HG03196 (cell line): ENCODE data around the gene RASGEF1B.

Source experiments
- ATAC-seq: cut with Tn5 transposase; IDR thresholded peaks from one replicate; pipeline ENCODE4 v1.9.1; 2021; ENCODE audit not compliant: unreplicated experiment

Gene RASGEF1B

GRCh38 chr4:81471588-81472280, at the start of gene RASGEF1B:
TSS of gene RASGEF1B (minus strand) at chr4:81471907. CDS start at chr4:81459508, 12,399 bp downstream.
- peak; percentile 94 for ATAC-seq

GRCh38 chr4:81519856-81520255, 48.1 kb upstream of the RASGEF1B start:
- ATAC-seq: no peak

- no peak for ATAC-seq
Measured at GRCh38 chr4:81519427-81519773, 47.7 kb upstream of the RASGEF1B start.

DNA sequence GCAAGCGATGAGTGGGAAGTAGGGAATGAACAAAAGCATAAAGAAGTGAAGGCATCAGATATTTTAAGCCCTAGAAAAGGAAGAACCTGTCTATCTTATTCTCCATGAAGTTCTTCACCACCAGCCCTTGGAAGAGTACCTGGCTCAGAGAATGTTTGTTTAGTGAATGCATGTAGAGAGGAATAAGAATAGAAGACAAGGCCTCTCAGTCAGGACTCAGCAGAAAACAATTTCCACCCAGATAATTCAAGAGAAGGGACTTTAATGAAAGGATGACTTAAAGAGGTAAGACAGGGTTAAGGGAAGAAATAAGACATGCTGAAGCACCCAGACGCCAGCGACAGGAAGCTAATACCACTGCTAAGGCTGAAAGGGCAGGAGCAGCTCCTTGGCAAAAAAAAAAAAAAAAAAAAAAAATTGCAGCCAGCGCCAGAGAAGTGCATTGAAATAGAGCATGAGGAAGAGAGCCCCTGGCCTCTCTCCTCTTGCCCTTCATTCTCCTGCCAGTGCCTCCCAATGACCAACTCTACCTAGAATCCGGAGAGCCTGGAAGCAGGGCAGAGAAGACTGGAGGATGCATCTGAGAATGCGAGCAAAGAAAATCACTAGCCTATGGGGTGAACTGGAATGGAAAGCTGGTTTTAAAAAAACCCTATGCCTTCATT, 47.2 kb upstream of the RASGEF1B start:
- ATAC-seq: no peak

GRCh38 chr4:81516241-81516640, 44.5 kb upstream of the RASGEF1B start:
- ATAC-seq: no peak

DNA sequence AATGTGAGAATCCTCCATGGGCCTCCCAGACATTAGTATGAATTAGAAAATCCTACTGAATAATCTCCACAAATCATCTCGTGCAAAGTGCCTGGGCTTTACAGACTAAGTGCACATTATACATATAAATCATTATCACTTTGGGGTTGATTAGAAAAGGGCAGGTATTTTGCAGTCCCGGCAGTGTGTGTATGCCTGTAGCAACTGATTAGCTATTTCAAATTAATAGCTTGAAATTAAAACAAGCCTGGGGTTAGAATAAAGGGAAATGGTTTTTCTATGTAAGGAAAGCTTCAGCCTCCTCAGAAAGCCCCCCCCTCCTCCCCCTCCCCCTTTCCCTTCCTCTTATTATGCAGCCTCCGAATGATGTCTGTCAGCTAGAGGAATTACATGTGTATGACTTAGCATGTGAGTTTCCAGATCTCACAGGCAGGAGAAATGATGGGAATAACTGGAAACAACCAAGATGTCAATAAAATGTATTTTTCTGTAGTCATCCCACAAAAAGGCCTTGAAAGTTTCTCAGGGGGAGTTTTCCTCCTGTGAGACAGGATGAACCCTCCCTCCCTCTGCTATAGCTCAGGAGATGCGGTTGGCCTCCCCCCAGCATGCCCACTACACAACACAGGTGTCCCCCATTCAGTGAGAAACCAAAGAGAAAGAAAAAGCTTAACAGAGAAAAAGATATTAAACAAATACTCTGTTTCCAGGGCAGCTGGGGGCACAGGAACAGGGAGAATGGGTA, 41.2 kb upstream of the RASGEF1B start:
- ATAC-seq: no peak

GRCh38 chr4:81512001-81512756, 40.5 kb upstream of the RASGEF1B start:
- ATAC-seq: no peak

GRCh38 chr4:81510643-81511178, 39.0 kb upstream of the RASGEF1B start:
- no peak for ATAC-seq

- ATAC-seq: no peak
Measured at GRCh38 chr4:81509822-81510221, 38.1 kb upstream of the RASGEF1B start.

- no peak for ATAC-seq
Measured at GRCh38 chr4:81509191-81509590, 37.5 kb upstream of the RASGEF1B start.

DNA sequence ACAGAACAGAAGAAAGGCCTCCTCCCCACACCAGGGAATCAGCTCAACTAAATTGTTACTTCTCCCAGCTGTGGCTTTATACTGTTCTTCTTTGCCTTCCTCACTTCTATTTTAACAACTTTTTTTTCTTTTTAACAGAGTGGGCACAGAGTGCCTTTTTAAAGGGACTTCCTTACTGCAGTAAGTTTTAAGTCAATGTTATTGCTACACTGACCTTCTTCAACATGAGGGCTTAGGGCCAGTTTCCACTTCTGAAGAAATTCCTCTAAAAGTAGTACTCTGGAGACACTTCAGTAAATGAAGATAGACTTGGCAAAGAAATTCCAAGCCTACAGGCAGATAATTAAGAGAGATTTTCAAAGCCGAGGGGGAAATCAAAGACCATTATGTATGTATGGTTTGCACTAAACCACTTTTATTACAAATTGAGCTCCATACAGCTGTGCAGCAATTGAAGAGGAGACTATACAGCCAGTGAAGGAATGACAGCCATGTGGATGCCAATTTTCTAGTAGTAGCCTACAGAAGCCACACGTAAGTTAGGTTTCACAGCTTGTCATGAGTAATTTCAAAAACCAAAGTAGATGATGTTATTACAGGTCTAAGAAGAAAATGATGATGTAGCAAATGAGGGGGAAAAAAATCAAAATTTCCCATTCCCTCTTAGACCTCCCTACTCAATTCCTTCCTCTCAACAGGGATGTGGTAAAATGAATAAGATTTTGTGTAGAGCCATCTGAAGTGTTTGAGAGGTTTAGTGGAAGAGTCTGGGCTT, 36.9 kb upstream of the RASGEF1B start:
- ATAC-seq: no peak

- no peak for ATAC-seq
Measured at GRCh38 chr4:81507530-81507929, 35.8 kb upstream of the RASGEF1B start.

- no peak for ATAC-seq
Measured at GRCh38 chr4:81506731-81507130, 35.0 kb upstream of the RASGEF1B start.

DNA sequence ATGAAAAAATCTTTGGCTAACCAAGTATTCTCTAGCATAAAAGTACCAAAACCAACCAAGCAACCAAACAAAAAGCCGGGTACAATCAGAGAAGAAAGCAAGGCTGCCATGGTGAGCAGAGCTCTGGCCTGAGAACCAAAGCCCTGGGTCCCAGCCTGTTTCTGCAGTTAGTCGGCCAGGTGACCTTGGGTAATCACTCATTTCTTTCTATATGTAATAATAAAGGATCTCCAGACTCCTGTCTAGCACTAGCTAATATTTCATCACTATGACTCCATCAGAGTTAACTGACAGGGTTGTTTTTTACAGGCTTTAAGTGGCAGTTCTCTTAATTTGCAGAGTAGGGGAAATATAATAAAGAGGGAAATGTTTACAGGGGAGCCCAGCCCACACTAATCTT, 34.0 kb upstream of the RASGEF1B start:
- no peak for ATAC-seq

DNA sequence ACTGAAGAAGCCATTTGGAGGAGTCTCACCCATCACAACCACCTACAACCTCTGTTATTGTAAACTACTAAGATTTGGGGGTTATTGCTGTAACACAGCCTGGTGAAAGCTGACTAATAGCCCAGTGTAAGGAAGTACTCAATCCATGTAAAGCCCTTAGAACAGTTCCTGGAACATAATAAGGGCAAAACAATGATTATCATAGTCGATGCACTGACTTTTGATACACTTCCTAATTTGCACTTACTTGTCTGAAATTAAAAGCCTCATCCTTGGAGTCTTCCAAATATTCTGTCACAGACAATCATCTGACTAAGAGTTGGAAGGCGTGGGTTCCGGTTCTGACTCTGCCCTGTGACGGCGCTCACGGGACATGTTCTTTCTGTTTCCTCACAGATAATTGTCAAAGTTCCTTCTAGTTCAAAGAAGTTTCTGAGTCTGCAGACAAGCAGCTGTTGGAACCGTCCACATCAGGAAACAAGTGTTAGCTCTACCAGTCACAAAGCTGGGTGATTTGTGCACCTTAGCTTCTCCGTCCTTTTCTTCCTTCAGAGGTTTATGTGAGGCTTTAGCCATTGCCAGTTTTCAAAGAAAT, 33.4 kb upstream of the RASGEF1B start:
- ATAC-seq: no peak

- ATAC-seq: no peak
Measured at GRCh38 chr4:81504112-81505003, 32.7 kb upstream of the RASGEF1B start.

- ATAC-seq: no peak
Measured at GRCh38 chr4:81503586-81503985, 31.9 kb upstream of the RASGEF1B start.

GRCh38 chr4:81502564-81502963, 30.9 kb upstream of the RASGEF1B start:
- no peak for ATAC-seq

DNA sequence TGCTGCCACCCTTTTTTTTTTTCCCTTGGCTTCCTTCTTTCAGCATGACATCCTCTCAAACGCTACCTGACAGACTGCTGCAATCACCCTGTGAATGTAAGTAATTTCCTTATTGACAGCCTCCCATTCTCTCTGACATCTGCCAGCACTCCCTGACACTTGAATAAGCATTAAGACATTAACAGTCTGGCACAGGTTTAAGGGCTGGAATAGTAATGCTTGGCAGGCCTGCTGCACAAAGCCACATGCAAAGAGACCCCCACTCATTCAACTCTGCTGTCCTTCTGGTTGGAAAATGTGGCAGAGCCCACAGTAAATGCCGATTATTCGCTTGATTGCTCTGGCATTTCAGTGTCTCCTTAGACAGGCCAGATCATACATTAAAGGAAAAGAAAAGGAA, 28.1 kb upstream of the RASGEF1B start:
- ATAC-seq: no peak
